Keratinocyte (primary cell): ENCODE results near the gene LRRN2.

ENCODE experiments used
- EZH2 ChIP-seq: IDR thresholded peaks from one replicate; pipeline ENCODE4 v1.6.1; 2012; ENCODE audit warnings: inconsistent platforms, mild to moderate bottlenecking, low read length, moderate library complexity
- TF ChIP-seq, protein P1 (sequence below), 3 experiments: IDR thresholded peaks in 1 of 3; conservative IDR thresholded peaks in 1 of 3; optimal IDR thresholded peaks in 1 of 3; 2 replicates in 2 of 3; 3 replicates in 1 of 3; pipeline versions ENCODE3 to v1.5.1; 2011; ENCODE audit warnings: low read length in 3 of 3, mild to moderate bottlenecking in 3 of 3, moderate library complexity in 2 of 3, control low read depth in 1 of 3, inconsistent platforms in 1 of 3; ENCODE audit not compliant: insufficient read depth in 2 of 3; ENCODE audit errors: extremely low read depth in 1 of 3

- no peak for TF ChIP-seq EZH2
- TF ChIP-seq, protein P1, sequence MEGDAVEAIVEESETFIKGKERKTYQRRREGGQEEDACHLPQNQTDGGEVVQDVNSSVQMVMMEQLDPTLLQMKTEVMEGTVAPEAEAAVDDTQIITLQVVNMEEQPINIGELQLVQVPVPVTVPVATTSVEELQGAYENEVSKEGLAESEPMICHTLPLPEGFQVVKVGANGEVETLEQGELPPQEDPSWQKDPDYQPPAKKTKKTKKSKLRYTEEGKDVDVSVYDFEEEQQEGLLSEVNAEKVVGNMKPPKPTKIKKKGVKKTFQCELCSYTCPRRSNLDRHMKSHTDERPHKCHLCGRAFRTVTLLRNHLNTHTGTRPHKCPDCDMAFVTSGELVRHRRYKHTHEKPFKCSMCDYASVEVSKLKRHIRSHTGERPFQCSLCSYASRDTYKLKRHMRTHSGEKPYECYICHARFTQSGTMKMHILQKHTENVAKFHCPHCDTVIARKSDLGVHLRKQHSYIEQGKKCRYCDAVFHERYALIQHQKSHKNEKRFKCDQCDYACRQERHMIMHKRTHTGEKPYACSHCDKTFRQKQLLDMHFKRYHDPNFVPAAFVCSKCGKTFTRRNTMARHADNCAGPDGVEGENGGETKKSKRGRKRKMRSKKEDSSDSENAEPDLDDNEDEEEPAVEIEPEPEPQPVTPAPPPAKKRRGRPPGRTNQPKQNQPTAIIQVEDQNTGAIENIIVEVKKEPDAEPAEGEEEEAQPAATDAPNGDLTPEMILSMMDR (optimal IDR thresholded peaks at IDR 0.05 in 1 of 3, IDR thresholded peaks at IDR 0.05 in 1 of 3, conservative IDR thresholded peaks at IDR 0.05 in 1 of 3; ENCODE audit: extremely low read depth in 1 of 3, insufficient read depth in 2 of 3, low read length in 3 of 3) = no peak
These were observed 27.3 kb upstream of the LRRN2 start for GRCh38 chr1:204712708-204713430.
